NCI-H1092 treated with DMSO at 0.1 percent for 48 hours (cell line): ENCODE measurements around the gene DNAJC18.
A peak's percentile ranks its signal among the peaks of the same experiment; 100 is the strongest.

ENCODE experiments used
- DNase-seq: peaks from one replicate; lab custom pipeline; 2025; lab: John Stamatoyannopoulos, UW

Gene DNAJC18

DNA sequence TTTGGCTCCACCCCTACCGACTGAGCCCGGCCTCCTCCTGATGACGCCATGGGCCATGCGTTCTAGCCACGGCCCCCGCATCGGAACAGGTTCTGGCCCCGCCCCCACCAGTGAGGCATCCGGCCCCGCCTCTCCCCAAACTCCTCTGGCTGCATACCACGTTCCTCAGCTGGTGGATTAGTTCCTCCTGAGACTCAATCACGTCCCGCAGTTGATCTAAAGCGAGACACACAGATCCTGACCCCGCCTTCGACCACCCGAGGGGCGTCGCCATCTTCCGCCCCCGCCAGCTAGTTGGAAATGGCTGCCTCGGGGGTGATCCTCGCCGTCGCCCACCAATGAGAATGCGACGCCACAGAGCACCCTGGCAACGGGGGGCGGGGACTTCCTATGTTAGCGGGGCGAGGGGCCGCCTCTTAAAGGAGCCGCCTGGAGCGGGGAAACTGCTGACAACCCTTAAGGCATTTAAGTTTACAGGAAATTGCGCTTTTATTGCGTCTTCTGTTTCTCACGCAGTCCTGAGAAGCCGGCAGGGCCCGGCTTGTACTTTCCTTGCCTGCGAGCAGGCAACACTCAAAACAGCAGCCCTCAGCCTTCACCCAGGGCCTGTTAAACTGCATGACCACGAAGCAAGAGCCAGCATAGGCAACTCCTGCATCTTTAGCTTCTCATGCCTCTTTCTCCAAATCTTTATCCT, 35.4 kb downstream of the DNAJC18 start, which contains the start of gene SPATA24:
Gene SPATA24 (minus strand): TSS at position 303 of the 697 bp plus-strand sequence. CDS start 29 bp downstream, at position 274.
- peak; percentile 91 for DNase-seq

- no peak for DNase-seq
Observed at GRCh38 chr5:139403418-139403786, 35.9 kb downstream of the DNAJC18 start.

GRCh38 chr5:139402561-139403158, 36.7 kb downstream of the DNAJC18 start:
- no peak for DNase-seq

DNA sequence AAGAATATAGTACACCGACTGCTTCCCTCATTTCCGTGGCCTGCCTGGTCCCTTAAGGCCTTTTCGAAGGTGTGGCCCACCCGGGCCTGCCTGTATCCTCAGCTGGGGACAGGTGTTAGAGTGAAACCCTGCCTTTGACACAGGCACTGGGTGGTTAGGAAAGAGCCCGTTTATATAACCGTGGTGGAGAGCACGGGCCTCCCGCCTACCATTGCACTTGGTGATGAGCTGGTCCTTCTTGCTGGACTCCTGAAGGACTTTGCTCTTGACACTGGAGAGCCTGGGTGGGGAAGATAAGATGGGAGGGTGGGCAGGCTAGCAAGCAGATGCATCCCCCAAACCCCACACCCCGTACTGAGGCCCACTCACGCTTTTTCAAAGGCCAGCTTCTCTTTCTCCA, 37.8 kb downstream of the DNAJC18 start:
- no peak for DNase-seq

DNA sequence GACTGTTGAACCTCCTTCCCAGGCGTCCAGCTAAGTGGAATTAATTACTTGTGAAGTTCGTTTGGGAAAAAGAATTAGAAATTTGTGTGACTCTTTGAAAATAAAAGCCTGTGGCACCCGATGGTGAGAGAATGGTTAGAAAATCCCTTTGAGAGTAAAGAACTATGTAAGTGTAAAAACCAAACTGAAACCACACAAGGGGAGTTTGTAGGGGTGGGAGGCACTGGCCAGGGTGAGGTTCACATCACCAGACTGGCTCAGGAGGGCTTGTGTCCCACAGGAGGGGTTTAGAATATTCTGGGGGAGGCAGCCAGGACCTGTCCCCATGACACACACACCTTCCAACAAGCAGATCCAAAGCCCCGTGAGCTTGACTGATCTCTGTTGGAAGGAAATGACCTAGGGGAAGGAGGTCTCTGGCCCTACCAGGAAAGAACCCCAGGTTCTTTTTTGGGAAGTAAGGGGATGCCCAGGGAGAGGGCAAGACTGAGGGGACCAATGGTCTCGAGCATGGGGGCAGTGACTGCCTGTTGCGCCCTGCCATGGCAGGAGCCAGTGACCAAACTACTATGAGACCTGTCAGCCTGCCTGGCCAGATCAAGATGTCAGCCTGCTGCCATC, 39.7 kb downstream of the DNAJC18 start:
- DNase-seq: no peak

- DNase-seq: no peak
Observed at GRCh38 chr5:139397921-139398320, 41.4 kb downstream of the DNAJC18 start.

GRCh38 chr5:139396691-139397090, 42.6 kb downstream of the DNAJC18 start:
- no peak for DNase-seq

DNA sequence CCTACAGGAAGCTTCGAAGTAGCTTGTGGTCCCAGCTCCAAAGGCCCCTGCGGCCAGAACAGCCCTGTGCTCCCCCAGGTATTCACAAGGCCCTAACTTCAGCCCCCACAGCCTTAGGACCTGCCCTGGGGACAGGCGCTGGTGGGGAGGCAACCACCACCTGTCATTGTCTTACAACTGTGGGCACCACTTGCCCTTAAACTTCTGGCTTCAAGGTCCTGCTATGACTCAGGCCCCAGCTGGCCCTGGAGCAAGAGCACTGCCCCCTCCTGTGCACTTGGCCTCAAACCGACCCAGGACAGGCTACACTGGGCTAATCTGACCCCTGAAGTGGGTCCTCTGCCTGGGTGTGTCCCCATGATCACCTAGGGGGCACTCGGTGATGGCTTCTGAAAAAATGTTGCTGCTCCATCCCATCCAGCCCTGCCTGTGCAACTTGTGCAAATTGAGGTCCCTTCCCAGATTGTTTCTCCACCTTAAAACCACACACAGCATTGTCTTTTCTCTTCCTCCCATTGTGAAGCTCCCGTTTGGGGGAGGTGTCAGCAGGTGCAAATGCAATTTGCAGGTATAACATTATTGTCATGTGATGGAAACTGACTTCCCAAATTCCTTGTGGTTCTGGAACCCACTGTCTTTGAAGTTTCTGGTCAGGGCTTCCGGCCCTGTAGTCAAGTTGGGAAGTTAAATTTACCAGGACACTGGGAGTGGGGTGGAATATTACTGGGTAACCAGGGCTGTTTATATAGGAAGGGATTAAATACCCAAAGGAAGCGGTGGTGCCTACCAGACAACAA, 43.3 kb downstream of the DNAJC18 start:
- DNase-seq: no peak

- no peak for DNase-seq
Observed at GRCh38 chr5:139394654-139395566, 44.4 kb downstream of the DNAJC18 start, which contains the start of gene PROB1. TSS of gene PROB1 (minus strand) at chr5:139395104. CDS start at chr5:139395081, 23 bp downstream.

DNA sequence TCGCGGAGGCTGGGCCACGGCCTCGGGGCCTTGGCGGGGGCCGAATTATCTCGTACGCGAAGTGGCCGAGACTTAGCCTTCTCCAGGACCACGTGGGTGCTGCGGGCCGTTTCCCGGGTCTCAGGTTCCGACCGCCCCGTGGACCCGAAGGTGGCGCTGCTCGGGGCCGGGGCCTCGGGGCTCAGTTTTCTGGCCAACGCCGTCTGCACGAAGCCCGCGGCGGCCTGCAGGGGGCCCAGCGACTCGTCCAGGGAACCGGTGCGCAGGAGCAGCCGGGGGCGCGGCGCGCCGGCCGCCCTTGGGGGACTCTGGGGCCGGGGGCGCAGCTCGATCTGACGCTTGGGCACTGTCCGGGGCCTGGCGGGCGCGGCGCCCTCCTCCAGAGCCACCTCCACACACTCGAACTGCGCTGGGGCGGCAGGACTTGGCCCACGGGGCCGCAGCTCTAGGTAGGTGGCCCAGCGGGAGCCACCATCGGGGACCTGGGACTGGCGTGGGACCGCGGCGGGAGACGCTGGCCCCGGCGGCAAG, 45.1 kb downstream of the DNAJC18 start:
- DNase-seq: no peak

- no peak for DNase-seq
Observed at GRCh38 chr5:139393497-139394122, 45.7 kb downstream of the DNAJC18 start.

GRCh38 chr5:139392678-139393496, 46.4 kb downstream of the DNAJC18 start:
- DNase-seq: peak; percentile 41

GRCh38 chr5:139392324-139392677, 47.0 kb downstream of the DNAJC18 start:
- DNase-seq: no peak

DNA sequence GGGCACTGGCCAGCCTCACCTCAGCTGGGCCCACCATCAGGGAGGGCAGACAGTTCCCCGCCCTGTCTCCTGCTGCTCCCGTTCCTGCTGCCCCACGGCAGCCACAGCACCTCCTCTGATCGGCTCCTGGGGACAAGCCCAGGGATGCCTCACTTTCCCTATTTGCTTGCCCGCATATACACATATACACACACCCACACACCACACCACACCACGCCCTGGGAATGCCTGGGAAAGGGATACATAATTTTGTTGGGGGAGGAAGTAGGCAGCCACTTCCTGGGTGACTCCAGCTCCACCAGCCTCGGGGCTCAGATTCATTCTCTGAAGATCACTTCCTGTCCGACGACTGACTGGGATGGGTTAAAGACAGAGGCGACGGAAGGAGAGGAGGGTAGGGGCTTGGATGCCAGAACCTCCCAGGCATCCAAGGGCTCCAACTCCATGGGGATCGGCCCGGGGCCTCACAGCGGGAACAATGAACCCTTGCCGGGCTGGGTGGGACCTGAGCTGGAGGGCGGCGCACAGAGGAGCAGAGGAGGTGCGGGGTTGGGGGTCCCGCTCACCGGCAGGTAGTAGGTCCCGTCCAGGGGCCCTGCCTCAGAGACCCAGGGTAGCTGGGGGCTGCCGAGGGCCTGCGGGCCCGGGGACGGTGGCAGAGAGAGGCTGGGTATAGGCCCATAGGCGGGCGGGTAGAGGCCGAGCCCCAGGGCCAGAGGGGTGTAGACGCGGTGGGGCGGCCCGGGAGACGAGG, 47.6 kb downstream of the DNAJC18 start:
- no peak for DNase-seq

GRCh38 chr5:139390639-139391569, 48.4 kb downstream of the DNAJC18 start:
- DNase-seq: no peak

GRCh38 chr5:139389701-139390638, 49.4 kb downstream of the DNAJC18 start, which contains the start of gene MZB1:
TSS of gene MZB1 (minus strand) at chr5:139389913. CDS start at chr5:139389856, 57 bp downstream.
- DNase-seq: no peak
